CD14-positive monocyte (primary cell): Measurements from ENCODE around the gene MRPL14. TPM values are rescaled to one million over a fixed set of nuclear protein-coding genes. Genes with fewer than 3 reads are reported as not detected.

Experiments used
- DNase-seq, 3 donors: peaks; one replicate each; pipeline ENCODE4 v3.0.0-alpha.2; 2011 to 2022
- H2AFZ ChIP-seq: 2 replicates; pipeline ENCODE4 v1.6.0; 2012; ENCODE audit warnings: mild to moderate bottlenecking, low read depth, low read length, inconsistent platforms; ENCODE audit not compliant: insufficient read depth, poor library complexity, severe bottlenecking
- H3K27ac ChIP-seq, 2 donors: 1 replicate in 1 of 2; 2 replicates in 1 of 2; pipeline ENCODE4 v1.5.1; 2012 to 2013; ENCODE audit warnings: low read length in 2 of 2, control low read depth in 1 of 2, inconsistent platforms in 1 of 2, low read depth in 1 of 2, mild to moderate bottlenecking in 1 of 2
- H3K27me3 ChIP-seq, 2 donors: one replicate each; pipeline versions ENCODE4 v1.6.0 to v1.6.1; 2011 to 2013; ENCODE audit warnings: low read length in 2 of 2; ENCODE audit not compliant: control insufficient read depth in 2 of 2, insufficient read depth in 2 of 2
- H3K36me3 ChIP-seq, 2 donors: replicated peaks in 1 of 2; 1 replicate in 1 of 2; 2 replicates in 1 of 2; pipeline versions ENCODE4 v1.5.1 to v1.6.1; 2012 to 2013; ENCODE audit warnings: low read length in 2 of 2, control low read depth in 1 of 2, inconsistent platforms in 1 of 2, mild to moderate bottlenecking in 1 of 2; ENCODE audit not compliant: insufficient read depth in 2 of 2, control insufficient read depth in 1 of 2
- H3K4me1 ChIP-seq, 2 donors: 1 replicate in 1 of 2; 2 replicates in 1 of 2; pipeline versions ENCODE4 v1.5.1 to v1.6.1; 2012 to 2013; ENCODE audit warnings: low read length in 2 of 2, control low read depth in 1 of 2, inconsistent platforms in 1 of 2, mild to moderate bottlenecking in 1 of 2, moderate library complexity in 1 of 2; ENCODE audit not compliant: insufficient read depth in 2 of 2, control insufficient read depth in 1 of 2
- H3K4me2 ChIP-seq: replicated peaks from 2 replicates; pipeline ENCODE3; 2012; ENCODE audit warnings: low read length, moderate library complexity, mild to moderate bottlenecking; ENCODE audit not compliant: poor library complexity, severe bottlenecking; ENCODE audit errors: extremely low read depth
- H3K4me3 ChIP-seq, 3 experiments: fragments of 200-600 bp in 1 of 3; sonication (generic) in 1 of 3; replicated peaks in 1 of 3; 1 replicate in 2 of 3; 2 replicates in 1 of 3; pipeline ENCODE4 v1.5.1; 2011 to 2013; ENCODE audit warnings: low read length in 3 of 3, mild to moderate bottlenecking in 3 of 3, control low read depth in 2 of 3, low read depth in 2 of 3, inconsistent platforms in 1 of 3, moderate library complexity in 1 of 3
- H3K79me2 ChIP-seq: 2 replicates; pipeline ENCODE4 v1.6.0; 2012; ENCODE audit warnings: mild to moderate bottlenecking, control low read depth, inconsistent platforms, low read length, moderate library complexity; ENCODE audit not compliant: insufficient read depth
- H3K9ac ChIP-seq: 2 replicates; pipeline ENCODE4 v1.6.0; 2017; ENCODE audit warnings: low read length, mild to moderate bottlenecking; ENCODE audit not compliant: insufficient read depth, poor library complexity, severe bottlenecking
- H3K9me3 ChIP-seq, 2 donors: replicated peaks in 1 of 2; 1 replicate in 1 of 2; 2 replicates in 1 of 2; pipeline versions ENCODE4 v1.5.1 to v1.6.1; 2012 to 2013; ENCODE audit warnings: low read length in 2 of 2, control low read depth in 1 of 2; ENCODE audit not compliant: control insufficient read depth in 1 of 2, insufficient read depth in 1 of 2
- H4K20me1 ChIP-seq: 2 replicates; pipeline ENCODE4 v1.6.0; 2012; ENCODE audit warnings: mild to moderate bottlenecking, low read length, control low read depth, moderate library complexity; ENCODE audit not compliant: insufficient read depth
- H3K27ac Mint-ChIP-seq, 7 donors: one replicate each; pipeline ENCODE4 v1.8.0; 2020; ENCODE audit warnings: mild to moderate bottlenecking in 7 of 7, mixed read lengths in 7 of 7, moderate library complexity in 6 of 7, inconsistent platforms in 2 of 7
- H3K27me3 Mint-ChIP-seq, 3 donors: one replicate each; pipeline ENCODE4 v1.8.0; 2021 to 2022; ENCODE audit warnings: low read depth in 3 of 3, mild to moderate bottlenecking in 3 of 3, mixed read lengths in 3 of 3, moderate library complexity in 3 of 3, inconsistent platforms in 1 of 3
- H3K36me3 Mint-ChIP-seq, 2 donors: one replicate each; pipeline ENCODE4 v1.8.0; 2020; ENCODE audit warnings: mixed read lengths in 2 of 2, inconsistent platforms in 1 of 2, mild to moderate bottlenecking in 1 of 2
- H3K4me1 Mint-ChIP-seq: one replicate; pipeline ENCODE4 v1.8.0; 2020; ENCODE audit warnings: mild to moderate bottlenecking, mixed read lengths
- H3K4me3 Mint-ChIP-seq, 2 donors: one replicate each; pipeline ENCODE4 v1.8.0; 2020; ENCODE audit warnings: mild to moderate bottlenecking in 2 of 2, mixed read lengths in 2 of 2, moderate library complexity in 1 of 2
- H3K9me3 Mint-ChIP-seq, 7 donors: one replicate each; pipeline ENCODE4 v1.8.0; 2020 to 2022; ENCODE audit warnings: mixed read lengths in 7 of 7, mild to moderate bottlenecking in 6 of 7, moderate library complexity in 6 of 7, inconsistent platforms in 2 of 7
- CTCF ChIP-seq: fragments of 200-600 bp; IDR thresholded peaks from one replicate; pipeline ENCODE4 v1.8.0; 2022; ENCODE audit warnings: antibody characterized with exemption, mild to moderate bottlenecking
- WGBS: methylation state at CpG from one replicate; pipeline ENCODE4 v1.1.5; 2013; ENCODE audit warnings: missing lambda C conversion rate; ENCODE audit not compliant: insufficient coverage; 5-methylcytosine and 5-hydroxymethylcytosine counted together
- intact Hi-C, 2 donors: fragments of 100-400 bp; cut with micrococcal nuclease; formaldehyde crosslinking; loops; one replicate each; pipeline versions ENCODE4 v1.15.0 to v1.15.1; 2023
- polyA plus RNA-seq, 3 donors: library from polyadenylated mRNA; depleted of rRNA in 1 of 3; unstranded in 2 of 3; stranded (reverse) in 1 of 3; fragments of 300-500 nt in 2 of 3; fragments of >200 nt in 1 of 3; fragmentation: Illumina TruSeq in 2 of 3; gene quantifications; 1 replicate in 2 of 3; 2 replicates in 1 of 3; pipeline ENCODE4 v1.2.3, GENCODE V29; 2012 to 2021

The MRPL14 gene
- polyA plus RNA-seq, 3 donors = 18.5 to 91.5 (median 78.2) TPM

- peaks cover 6 to 55% of the 10 kb centered on the region in 2 donors for H3K27me3 ChIP-seq
- Mint-ChIP-seq H3K27ac (peak overlapping the region in 1 of 7 donors; percentile 41), H3K4me3 (peak overlapping the region in 1 of 2 donors; percentile 58), H3K4me1 (peaks cover 26% of the 10 kb centered on the region), H3K9me3 (peaks cover 0 to 9% (median 0%) of the 10 kb centered on the region in 7 donors), H3K27me3 (peaks cover 33 to 59% (median 56%) of the 10 kb centered on the region in 3 donors), H3K36me3 (peaks cover 0 to 10% of the 10 kb centered on the region in 2 donors)
- H3K4me2 ChIP-seq = no peak overlapping the region
- 43% methylated on average over 1 of the region's 8 CpGs for WGBS
- no peak for TF ChIP-seq CTCF
- H3K4me3 ChIP-seq = no peak overlapping the region
- intact Hi-C loops = loop anchor here in 1 of 2 donors (5.0 kb wide), 3 partner anchors 65 to 350 kb away; no protein-coding TSS in a partner anchor
- no peak overlapping the region for H2AFZ ChIP-seq
- no peak for DNase-seq
- H3K36me3 ChIP-seq = no peaks in the 10 kb centered on the region
- no peaks in the 10 kb centered on the region for H3K9me3 ChIP-seq
- H3K4me1 ChIP-seq = peaks cover 17 to 29% of the 10 kb centered on the region in 2 donors
- no peaks in the 10 kb centered on the region for H3K79me2 ChIP-seq
- no peaks in the 10 kb centered on the region for H4K20me1 ChIP-seq
- H3K9ac ChIP-seq = no peak overlapping the region
- no peak overlapping the region for H3K27ac ChIP-seq
Observed at GRCh38 chr6:44077214-44077946, 49.9 kb downstream of the MRPL14 start.

- no peak overlapping the region for H3K4me3 ChIP-seq
- H3K4me2 ChIP-seq = no peak overlapping the region
Observed at GRCh38 chr6:44076356-44077213, 50.7 kb downstream of the MRPL14 start.

More at GRCh38 chr6:44076356-44077213, 50.7 kb downstream of the MRPL14 start:
- peak in 2 of 3 donors; percentile 39 to 48 for DNase-seq
- Histone ChIP-seq H3K36me3 (no peaks in the 10 kb centered on the region), H3K27ac (no peak overlapping the region), H2AFZ (peak overlapping the region; percentile 29), H3K9ac (no peak overlapping the region), H3K79me2 (no peaks in the 10 kb centered on the region), H3K9me3 (no peaks in the 10 kb centered on the region), H3K27me3 (peaks cover 6 to 63% of the 10 kb centered on the region in 2 donors), H3K4me1 (peaks cover 17 to 29% of the 10 kb centered on the region in 2 donors), H4K20me1 (no peaks in the 10 kb centered on the region)
- WGBS = 5% methylated on average over 42 of the region's 49 CpGs
- Mint-ChIP-seq H3K4me3 (peak overlapping the region in 1 of 2 donors; percentile 67), H3K36me3 (peaks cover 0 to 13% of the 10 kb centered on the region in 2 donors), H3K27ac (peak overlapping the region in 2 of 7 donors; percentile 7 to 8), H3K4me1 (peaks cover 27% of the 10 kb centered on the region), H3K27me3 (peaks cover 35 to 62% (median 58%) of the 10 kb centered on the region in 3 donors), H3K9me3 (peaks cover 0 to 9% (median 0%) of the 10 kb centered on the region in 7 donors)
- no peak for TF ChIP-seq CTCF
- intact Hi-C loops = loop anchor here in 1 of 2 donors (5.0 kb wide), 3 partner anchors 64 to 349 kb away; no protein-coding TSS in a partner anchor
